Ishikawa (cell line): ENCODE results near the gene CYFIP2.

Experiments
- CREB1 ChIP-seq: IDR thresholded peaks from 2 replicates; pipeline ENCODE4 v1.6.1; 2012; ENCODE audit warnings: low read depth
- RAD21 ChIP-seq: IDR thresholded peaks from 2 replicates; pipeline ENCODE4 v1.6.1; 2012; ENCODE audit warnings: low read depth
- TAF1 ChIP-seq: IDR thresholded peaks from 2 replicates; pipeline ENCODE4 v1.6.1; 2012; ENCODE audit warnings: low read depth, mild to moderate bottlenecking
- YY1 ChIP-seq: IDR thresholded peaks from 2 replicates; pipeline ENCODE4 v1.6.1; 2012; ENCODE audit warnings: low read depth

GRCh38 chr5:157327771-157328170, 61.8 kb downstream of the CYFIP2 start:
- TF ChIP-seq TAF1 (no peak), YY1 (no peak), RAD21 (no peak), CREB1 (no peak)
